NCI-H146 treated with DMSO at 0.1 percent for 48 hours (cell line): ENCODE data around the gene PLCL2.

Experiments used
- DNase-seq: peaks from one replicate; lab custom pipeline; 2025; ENCODE audit not compliant: unreplicated experiment; lab: John Stamatoyannopoulos, UW

Gene PLCL2

GRCh38 chr3:16890597-16891333 is 6.0 kb downstream of the PLCL2 start:
- DNase-seq: no peak

DNA sequence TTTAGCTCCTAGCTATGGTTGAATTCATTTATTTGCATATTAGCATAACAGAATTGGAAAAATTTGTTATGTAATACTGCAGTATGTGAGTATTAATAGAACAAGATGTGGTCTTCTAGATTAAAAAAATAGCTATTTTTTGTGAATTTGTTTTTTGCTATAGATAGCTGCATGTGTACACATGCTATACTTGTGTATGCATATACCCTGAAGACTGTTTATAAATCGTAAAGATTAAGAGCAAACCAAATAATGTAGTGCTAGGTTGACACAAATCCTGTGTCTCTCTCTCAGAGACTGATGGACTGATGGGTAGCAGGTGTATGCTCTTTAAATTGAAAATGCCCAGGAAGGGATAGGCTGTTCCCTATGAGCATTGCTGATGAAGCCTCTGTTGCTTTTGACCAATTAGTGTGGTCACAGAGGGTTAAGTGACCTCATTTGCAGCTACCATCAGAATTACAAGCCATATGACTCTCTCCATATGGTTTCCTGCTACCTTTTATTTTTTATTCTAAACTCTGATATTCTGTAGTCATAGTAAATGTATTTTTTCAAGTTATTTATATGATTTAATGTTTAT is 9.0 kb downstream of the PLCL2 start:
- no peak for DNase-seq

GRCh38 chr3:16896094-16896627 is 11.4 kb downstream of the PLCL2 start:
- DNase-seq: no peak

GRCh38 chr3:16896820-16897219 is 12.1 kb downstream of the PLCL2 start:
- DNase-seq: no peak

DNA sequence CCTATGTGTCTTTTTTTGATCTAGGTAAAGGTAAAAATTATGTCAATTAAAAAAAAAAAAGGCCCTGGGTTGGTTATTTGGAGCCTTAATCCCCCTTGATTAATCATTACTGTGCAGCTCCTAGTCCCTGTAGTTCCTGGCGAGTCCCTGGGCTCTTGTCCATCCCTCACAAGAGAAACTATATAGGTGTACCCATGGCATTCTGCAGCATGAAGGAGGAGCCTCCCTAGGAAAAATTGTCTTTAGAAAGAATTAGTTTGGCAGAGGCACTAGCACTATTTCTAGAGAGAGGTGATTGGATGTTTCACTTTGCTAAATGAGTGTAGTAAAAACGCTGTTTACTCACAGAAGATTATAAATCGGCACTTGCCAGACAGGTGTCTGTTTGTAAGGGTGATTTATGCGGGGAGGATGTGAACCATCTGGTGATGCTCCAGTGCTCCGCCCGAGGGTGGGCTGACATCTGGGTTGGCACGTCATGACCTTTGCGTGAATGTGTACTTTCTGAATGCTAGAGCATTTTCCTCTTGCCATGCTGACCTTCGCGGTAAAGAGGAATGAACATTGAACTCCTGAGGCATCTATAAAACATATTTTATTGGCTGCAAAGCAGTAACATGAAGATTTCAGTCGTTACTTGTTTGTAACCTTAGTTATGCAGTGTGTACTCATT is 12.6 kb downstream of the PLCL2 start:
- no peak for DNase-seq

- no peak for DNase-seq
These were observed 14.0 kb downstream of the PLCL2 start for GRCh38 chr3:16898595-16899395.

DNA sequence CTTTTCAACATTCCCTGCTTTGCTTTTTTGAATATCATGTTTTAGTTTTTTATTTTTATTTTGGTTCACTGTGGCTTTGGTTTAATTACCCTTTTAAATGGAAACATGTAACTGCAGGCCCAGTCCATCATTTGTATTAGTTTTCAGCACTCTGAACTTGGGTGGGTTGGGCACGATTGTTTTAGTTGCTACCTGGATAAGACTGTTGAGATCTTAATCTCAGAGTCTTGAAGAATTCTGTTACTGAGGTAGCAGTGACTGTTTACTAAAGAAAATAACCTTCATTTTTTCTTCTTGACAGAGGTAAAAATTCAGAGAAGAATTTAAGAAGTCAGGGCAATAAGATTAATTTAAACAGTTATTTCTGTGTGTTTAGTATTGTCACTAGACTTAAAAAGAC is 15.2 kb downstream of the PLCL2 start:
- no peak for DNase-seq

- no peak for DNase-seq
These were observed 16.2 kb downstream of the PLCL2 start for GRCh38 chr3:16900779-16901440.

- DNase-seq: no peak
These were observed 20.0 kb downstream of the PLCL2 start for GRCh38 chr3:16904423-16905417.

DNA sequence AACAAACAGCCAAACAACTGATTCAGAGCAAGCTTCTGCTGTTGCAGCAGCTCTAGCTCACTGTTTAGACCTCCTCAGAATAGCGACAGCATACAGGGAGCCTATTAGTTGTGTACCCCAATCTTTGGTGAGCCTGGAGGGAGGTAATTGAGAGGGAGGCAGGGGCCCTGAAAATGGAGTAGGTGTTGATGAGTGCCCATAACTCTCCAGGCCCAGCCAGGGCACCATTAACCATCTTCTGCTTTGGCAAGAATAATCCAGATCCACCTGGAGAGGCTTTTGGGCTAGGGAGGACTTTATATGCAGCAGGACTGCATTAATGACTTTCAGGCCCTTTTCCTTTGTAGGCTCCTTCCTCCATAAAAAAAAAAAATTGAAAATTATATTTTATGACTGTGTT is 20.9 kb downstream of the PLCL2 start:
- no peak for DNase-seq

DNA sequence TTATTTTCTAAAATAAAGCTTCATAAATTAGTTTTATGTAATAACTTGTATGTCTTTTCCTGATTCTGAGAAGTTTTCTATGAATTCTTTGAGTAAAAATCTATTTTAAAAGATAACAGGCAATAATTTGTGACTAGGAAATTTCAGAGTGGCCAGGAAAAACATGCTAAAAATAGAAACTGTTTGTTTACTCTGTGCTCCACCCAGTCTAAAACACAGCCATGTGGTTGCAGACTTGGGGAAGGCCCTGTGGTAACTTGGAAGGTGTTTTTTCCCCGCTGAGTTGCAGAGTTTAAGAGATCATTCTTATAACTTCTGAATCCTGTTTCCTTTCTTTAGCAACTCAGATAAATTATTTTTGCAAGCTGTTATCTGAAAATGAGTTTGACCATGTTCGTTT is 21.9 kb downstream of the PLCL2 start:
- no peak for DNase-seq

DNA sequence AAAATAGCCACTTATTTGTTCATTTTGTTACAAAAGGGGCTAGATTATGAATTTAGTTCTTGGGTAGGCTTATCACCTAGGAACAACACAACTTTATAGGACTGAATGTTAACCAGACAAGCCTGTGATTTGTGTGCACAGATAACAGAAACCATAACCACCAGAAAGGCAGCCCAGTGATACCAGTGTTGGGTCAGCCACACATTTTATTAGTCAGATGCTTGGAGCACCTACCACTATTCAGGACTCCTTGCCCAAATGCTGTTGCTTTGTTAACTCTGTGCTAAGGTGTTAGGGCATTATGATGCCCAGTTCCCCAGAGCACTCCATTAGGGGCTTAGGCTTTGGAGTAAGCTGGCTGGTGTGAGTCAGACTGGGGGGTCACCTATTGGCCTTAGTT is 22.5 kb downstream of the PLCL2 start:
- DNase-seq: no peak

GRCh38 chr3:16908016-16908807 is 23.5 kb downstream of the PLCL2 start:
- DNase-seq: no peak

GRCh38 chr3:16908896-16909295 is 24.1 kb downstream of the PLCL2 start:
- no peak for DNase-seq

DNA sequence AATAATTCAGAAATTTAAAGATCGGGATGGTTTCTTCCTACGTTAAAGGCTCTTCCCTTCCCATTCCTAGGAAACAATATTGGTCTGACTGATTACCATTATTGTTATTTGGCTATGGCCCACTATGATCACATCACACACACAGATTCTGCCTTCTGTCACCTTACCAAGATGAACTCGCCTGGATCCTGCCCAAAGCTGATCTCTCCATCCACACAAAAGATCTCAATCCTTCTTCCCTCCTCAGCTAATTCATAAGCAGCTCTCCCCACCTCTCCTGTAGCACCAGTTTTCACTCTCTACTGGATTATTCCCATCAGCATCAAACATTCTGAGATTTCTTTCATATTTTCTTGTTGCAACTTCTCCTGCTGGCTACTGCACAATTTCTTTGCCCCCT is 25.0 kb downstream of the PLCL2 start:
- no peak for DNase-seq

DNA sequence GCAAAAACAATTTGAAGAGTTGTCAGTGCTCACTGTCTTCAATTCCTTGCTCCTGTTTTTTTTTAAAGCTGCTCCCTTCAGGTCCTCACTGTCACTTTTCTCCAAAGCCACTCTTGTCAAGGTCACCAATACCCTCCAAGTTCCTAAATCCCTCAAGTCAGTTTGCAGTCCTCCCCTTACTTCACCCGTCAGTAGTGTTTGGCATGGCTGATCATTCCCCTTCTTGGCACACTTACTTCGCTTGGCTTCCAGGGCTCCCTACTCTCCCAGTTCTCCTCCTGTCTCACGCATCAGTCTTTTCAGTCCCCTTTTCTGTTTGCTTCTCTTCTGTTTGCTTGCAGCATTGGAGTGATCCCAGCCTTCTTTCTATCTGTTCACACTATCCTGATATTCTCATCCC is 25.5 kb downstream of the PLCL2 start:
- DNase-seq: no peak

DNA sequence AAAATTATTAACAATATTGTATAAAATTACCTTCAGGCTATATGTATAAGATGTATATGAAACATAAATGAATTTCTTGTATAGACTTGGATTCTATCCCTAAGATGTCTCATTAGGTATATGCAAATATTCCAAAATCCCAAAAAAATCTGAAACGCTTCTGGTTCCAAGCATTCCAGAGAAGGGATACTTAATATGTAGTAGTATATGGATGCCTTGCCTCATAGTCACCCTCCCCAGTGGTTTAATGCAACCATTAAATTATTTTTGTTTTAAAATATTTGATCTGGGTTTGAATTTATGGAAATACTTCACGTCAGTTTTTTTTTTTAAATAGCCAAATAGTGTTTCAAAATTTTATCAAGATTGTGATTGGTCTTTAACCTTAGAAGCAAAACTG is 27.2 kb downstream of the PLCL2 start:
- no peak for DNase-seq

- no peak for DNase-seq
These were observed 27.9 kb downstream of the PLCL2 start for GRCh38 chr3:16912400-16913263.
